PC-9 (cell line): ENCODE measurements around the gene VSIG4. TPM values are rescaled to one million over a fixed set of nuclear protein-coding genes. Genes with fewer than 3 reads are reported as not detected.

ENCODE experiments used
- BruUV-seq: library from RNA; stranded (reverse); fragments of 400-500 nt; replicated peaks from 2 replicates; lab custom pipeline; 2021; lab: Mats Ljungman, UMichigan
- CTCF ChIA-PET: fragments of 300-600 bp; sonication (Branson Sonifier 250); formaldehyde crosslinking; loops from one replicate; lab custom pipeline; 2022; ENCODE audit warnings: antibody characterized with exemption; lab: Charles Lee
- POLR2A ChIA-PET: fragments of 300-600 bp; sonication (Branson Sonifier 250); formaldehyde crosslinking; loops from one replicate; lab custom pipeline; 2022; ENCODE audit warnings: antibody characterized with exemption; ENCODE audit not compliant: unreplicated experiment; lab: Charles Lee
- DNase-seq, 2 experiments: peaks; one replicate each; pipeline versions ENCODE4 v3.0.0 to v3.0.0-alpha.2; 2015 to 2022; ENCODE audit warnings: mixed read lengths in 1 of 2
- H2AFZ ChIP-seq: fragments of 200-600 bp; sonication (generic); 2 replicates; pipeline ENCODE4 v1.8.1; 2017; ENCODE audit warnings: antibody characterized with exemption
- H3F3A ChIP-seq: fragments of 200-600 bp; sonication (generic); 2 replicates; pipeline ENCODE4 v1.8.1; 2017; ENCODE audit warnings: antibody characterized with exemption, mild to moderate bottlenecking, low read depth; ENCODE audit not compliant: insufficient read depth
- H3K27ac ChIP-seq: fragments of 200-600 bp; sonication (generic); 2 replicates; pipeline ENCODE4 v1.6.1; 2016; ENCODE audit warnings: mixed run types
- H3K27me3 ChIP-seq: fragments of 200-600 bp; sonication (generic); 2 replicates; pipeline ENCODE4 v1.6.1; 2016; ENCODE audit warnings: low read depth, mixed run types; ENCODE audit not compliant: insufficient read depth
- H3K36me3 ChIP-seq: fragments of 200-600 bp; sonication (generic); 2 replicates; pipeline ENCODE4 v1.6.1; 2016; ENCODE audit warnings: low read depth, mixed run types
- H3K4me1 ChIP-seq: fragments of 200-600 bp; sonication (generic); replicated peaks from 2 replicates; pipeline ENCODE4 v1.6.1; 2016; ENCODE audit warnings: mixed run types; ENCODE audit not compliant: insufficient read depth
- H3K4me2 ChIP-seq: fragments of 200-600 bp; sonication (generic); 2 replicates; pipeline ENCODE4 v1.6.1; 2017; ENCODE audit warnings: mixed run types
- H3K4me3 ChIP-seq: fragments of 200-600 bp; sonication (generic); 2 replicates; pipeline ENCODE4 v1.6.1; 2016; ENCODE audit warnings: mixed run types
- H3K79me2 ChIP-seq: fragments of 200-600 bp; sonication (generic); 2 replicates; pipeline ENCODE4 v1.6.1; 2017; ENCODE audit warnings: low read depth, mixed run types
- H3K9me2 ChIP-seq: fragments of 200-600 bp; sonication (generic); 2 replicates; pipeline ENCODE4 v1.8.1; 2017; ENCODE audit warnings: mild to moderate bottlenecking; ENCODE audit not compliant: insufficient read depth
- H3K9me3 ChIP-seq: fragments of 200-600 bp; sonication (generic); 2 replicates; pipeline ENCODE4 v1.8.1; 2016; ENCODE audit warnings: low read depth; ENCODE audit not compliant: insufficient read depth
- H4K20me1 ChIP-seq: fragments of 200-600 bp; sonication (generic); 2 replicates; pipeline ENCODE4 v1.8.1; 2017; ENCODE audit not compliant: insufficient read depth
- EZH2 ChIP-seq: fragments of 200-600 bp; sonication (generic); IDR thresholded peaks from 2 replicates; pipeline ENCODE4 v1.8.0; 2017; ENCODE audit warnings: antibody characterized with exemption, low read depth
- intact Hi-C: fragments of 100-400 bp; cut with micrococcal nuclease; formaldehyde crosslinking; loops from one replicate; pipeline ENCODE4 v1.10.0; 2022; ENCODE audit not compliant: unreplicated experiment
- total RNA-seq: library from RNA; stranded (reverse); gene quantifications from 2 replicates; pipeline ENCODE4 v1.2.3, GENCODE V29; 2021
- TF ChIP-seq, protein P1 (sequence below): fragments of 200-600 bp; sonication (generic); conservative IDR thresholded peaks from 2 replicates; pipeline ENCODE4 v1.6.1; 2017; ENCODE audit warnings: mixed run types, antibody characterized with exemption, mild to moderate bottlenecking, moderate library complexity

The VSIG4 gene
- total RNA-seq, 1 experiment from 2014 or later = not detected

- BruUV-seq = no TSS peak
- CTCF ChIA-PET = no interaction called here
- H2AFZ ChIP-seq = no peak overlapping the region
- TF ChIP-seq, protein P1, sequence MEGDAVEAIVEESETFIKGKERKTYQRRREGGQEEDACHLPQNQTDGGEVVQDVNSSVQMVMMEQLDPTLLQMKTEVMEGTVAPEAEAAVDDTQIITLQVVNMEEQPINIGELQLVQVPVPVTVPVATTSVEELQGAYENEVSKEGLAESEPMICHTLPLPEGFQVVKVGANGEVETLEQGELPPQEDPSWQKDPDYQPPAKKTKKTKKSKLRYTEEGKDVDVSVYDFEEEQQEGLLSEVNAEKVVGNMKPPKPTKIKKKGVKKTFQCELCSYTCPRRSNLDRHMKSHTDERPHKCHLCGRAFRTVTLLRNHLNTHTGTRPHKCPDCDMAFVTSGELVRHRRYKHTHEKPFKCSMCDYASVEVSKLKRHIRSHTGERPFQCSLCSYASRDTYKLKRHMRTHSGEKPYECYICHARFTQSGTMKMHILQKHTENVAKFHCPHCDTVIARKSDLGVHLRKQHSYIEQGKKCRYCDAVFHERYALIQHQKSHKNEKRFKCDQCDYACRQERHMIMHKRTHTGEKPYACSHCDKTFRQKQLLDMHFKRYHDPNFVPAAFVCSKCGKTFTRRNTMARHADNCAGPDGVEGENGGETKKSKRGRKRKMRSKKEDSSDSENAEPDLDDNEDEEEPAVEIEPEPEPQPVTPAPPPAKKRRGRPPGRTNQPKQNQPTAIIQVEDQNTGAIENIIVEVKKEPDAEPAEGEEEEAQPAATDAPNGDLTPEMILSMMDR = no peak
- TF ChIP-seq EZH2 = no peak
- no peaks in the 10 kb centered on the region for H3K36me3 ChIP-seq
- no peak overlapping the region for H3K4me3 ChIP-seq
- H3K9me2 ChIP-seq = no peaks in the 10 kb centered on the region
- H3K27me3 ChIP-seq = no peaks in the 10 kb centered on the region
- intact Hi-C loops = no loop called here
- POLR2A ChIA-PET = no interaction called here
- no peak overlapping the region for H3K4me2 ChIP-seq
- H3K4me1 ChIP-seq = no peaks in the 10 kb centered on the region
- H3K9me3 ChIP-seq = no peaks in the 10 kb centered on the region
- H3K27ac ChIP-seq = no peak overlapping the region
- no peaks in the 10 kb centered on the region for H3K79me2 ChIP-seq
- no peaks in the 10 kb centered on the region for H4K20me1 ChIP-seq
- DNase-seq = no peak
- no peaks in the 10 kb centered on the region for H3F3A ChIP-seq
Observed at GRCh38 chrX:65993332-65993731, 46.5 kb downstream of the VSIG4 start.

DNA sequence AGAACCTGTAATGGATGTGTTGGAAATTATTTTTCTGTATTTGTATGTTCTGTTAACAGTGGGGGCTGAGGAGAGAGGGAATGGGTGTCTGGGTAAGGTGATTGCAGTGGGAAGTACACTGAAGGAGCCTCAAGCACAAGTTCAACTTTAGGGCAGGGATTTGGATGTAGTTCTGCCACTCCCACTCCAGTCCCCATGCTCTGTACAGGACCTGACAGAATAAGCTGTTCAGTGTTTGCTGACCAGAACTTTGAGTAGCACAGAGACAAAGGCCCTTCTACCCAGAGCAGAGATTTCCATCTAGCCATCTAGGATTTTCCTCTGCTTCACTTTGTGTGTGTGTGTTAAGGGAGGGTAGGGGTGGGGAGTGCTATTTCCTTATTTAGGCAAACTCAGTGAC is 49.2 kb downstream of the VSIG4 start:
- no TSS peak for BruUV-seq
- no peak overlapping the region for H2AFZ ChIP-seq
- CTCF ChIA-PET = no interaction called here

DNA sequence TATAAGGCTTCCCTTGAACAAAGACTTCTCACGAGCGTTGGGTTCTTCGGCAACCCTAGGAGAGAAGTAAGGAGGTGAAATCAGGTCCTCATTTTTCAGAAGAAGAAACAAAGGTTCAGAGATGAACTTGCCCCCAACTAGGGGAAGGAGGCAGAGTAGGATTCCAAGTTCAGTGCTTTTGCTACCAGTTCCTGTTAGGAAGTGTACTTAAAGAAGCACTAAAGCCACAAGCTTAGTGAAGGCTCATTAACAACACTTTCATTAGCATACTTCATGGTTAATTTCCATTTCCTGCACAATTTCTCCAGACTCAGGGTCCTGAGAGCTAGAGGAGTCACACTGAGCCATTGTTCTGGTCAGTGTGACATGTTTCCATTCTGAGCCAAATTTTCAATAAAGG is 52.1 kb downstream of the VSIG4 start:
- no peak for DNase-seq
- Histone ChIP-seq H2AFZ (no peak overlapping the region), H3K9me3 (no peaks in the 10 kb centered on the region), H3K79me2 (no peaks in the 10 kb centered on the region), H3K4me1 (no peaks in the 10 kb centered on the region), H3K27me3 (no peaks in the 10 kb centered on the region), H4K20me1 (no peaks in the 10 kb centered on the region), H3K27ac (no peak overlapping the region), H3K4me2 (no peak overlapping the region), H3K36me3 (no peaks in the 10 kb centered on the region), H3K9me2 (no peaks in the 10 kb centered on the region), H3K4me3 (no peak overlapping the region), H3F3A (no peaks in the 10 kb centered on the region)
- intact Hi-C loops = loop anchor here (2.0 to 5.0 kb wide), 3 partner anchors 116 to 391 kb away; no protein-coding TSS in a partner anchor
- ChIA-PET POLR2A (interaction anchor here (0.7 kb wide), 1 partner anchor 408 kb away, joined by 38 read pairs; no protein-coding TSS in a partner anchor), CTCF (no interaction called here)
- BruUV-seq = no TSS peak
- TF ChIP-seq, protein P1 = no peak
- TF ChIP-seq EZH2 = no peak

More for the DNA sequence above, 49.2 kb downstream of the VSIG4 start:
- Histone ChIP-seq H3K4me3 (no peak overlapping the region), H3K36me3 (no peaks in the 10 kb centered on the region), H4K20me1 (no peaks in the 10 kb centered on the region), H3F3A (no peaks in the 10 kb centered on the region), H3K27me3 (no peaks in the 10 kb centered on the region), H3K79me2 (no peaks in the 10 kb centered on the region), H3K27ac (no peak overlapping the region), H3K9me3 (no peaks in the 10 kb centered on the region), H3K4me1 (no peaks in the 10 kb centered on the region), H3K4me2 (no peak overlapping the region), H3K9me2 (no peaks in the 10 kb centered on the region)
- no peak for DNase-seq
- intact Hi-C loops = no loop called here
- TF ChIP-seq EZH2 = no peak
- TF ChIP-seq, protein P1 = no peak
- POLR2A ChIA-PET = no interaction called here
